ENCODE results near the gene CDCA8.

DNA sequence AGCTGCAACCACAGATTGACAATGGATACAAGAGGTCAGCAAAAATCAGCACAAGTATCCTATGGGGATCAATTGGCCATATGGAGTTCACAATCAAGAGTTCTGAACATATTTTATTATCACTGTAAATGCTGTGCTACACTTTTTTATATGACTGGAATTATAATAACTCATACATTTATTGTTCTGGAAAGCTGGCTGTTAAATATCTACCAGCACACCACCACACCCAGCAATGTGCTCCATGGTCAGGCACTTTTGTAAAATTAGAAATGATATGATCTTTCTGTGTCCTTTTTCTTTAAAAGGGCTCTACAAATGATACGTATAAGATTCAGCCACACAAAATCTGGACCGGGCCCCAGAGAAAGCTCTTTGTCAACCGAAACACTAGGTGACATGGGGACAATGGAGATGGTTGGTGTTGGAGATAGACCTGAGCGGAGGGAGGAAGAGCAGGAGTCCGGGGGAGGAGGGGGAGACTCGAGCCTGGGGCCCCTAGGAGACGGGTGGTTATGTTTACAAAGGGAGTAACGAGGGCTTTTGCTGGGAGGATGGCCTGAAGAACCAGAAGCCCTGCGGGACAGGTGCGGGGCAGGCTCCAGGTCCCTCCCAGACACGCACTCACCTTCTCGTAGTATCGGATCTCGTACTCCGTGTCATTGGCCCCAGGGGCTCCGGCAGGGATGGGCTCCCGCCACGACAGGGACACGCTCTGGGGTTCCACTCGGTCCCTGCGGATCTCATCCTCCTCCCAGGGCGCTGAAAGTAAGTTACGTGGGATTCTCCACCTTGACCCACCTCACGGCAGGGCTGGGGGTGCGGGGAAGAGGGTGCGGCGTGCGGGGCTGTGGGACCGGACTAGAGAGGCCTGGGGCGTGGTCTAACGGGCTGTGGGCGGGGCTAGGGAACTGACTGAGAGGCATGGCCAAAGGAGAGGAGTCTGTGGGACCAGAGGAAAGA is 42.6 kb downstream of the CDCA8 start:
- TF ChIP-seq, protein P1, sequence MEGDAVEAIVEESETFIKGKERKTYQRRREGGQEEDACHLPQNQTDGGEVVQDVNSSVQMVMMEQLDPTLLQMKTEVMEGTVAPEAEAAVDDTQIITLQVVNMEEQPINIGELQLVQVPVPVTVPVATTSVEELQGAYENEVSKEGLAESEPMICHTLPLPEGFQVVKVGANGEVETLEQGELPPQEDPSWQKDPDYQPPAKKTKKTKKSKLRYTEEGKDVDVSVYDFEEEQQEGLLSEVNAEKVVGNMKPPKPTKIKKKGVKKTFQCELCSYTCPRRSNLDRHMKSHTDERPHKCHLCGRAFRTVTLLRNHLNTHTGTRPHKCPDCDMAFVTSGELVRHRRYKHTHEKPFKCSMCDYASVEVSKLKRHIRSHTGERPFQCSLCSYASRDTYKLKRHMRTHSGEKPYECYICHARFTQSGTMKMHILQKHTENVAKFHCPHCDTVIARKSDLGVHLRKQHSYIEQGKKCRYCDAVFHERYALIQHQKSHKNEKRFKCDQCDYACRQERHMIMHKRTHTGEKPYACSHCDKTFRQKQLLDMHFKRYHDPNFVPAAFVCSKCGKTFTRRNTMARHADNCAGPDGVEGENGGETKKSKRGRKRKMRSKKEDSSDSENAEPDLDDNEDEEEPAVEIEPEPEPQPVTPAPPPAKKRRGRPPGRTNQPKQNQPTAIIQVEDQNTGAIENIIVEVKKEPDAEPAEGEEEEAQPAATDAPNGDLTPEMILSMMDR (IDR thresholded peaks at IDR 0.05; ENCODE audit: low read depth, low read length), result no peak
- TF ChIP-seq EZH2phosphoT487 (IDR thresholded peaks at IDR 0.05; ENCODE audit: low read depth), result no peak

All from OCI-LY3 (cell line).